Measurements from ENCODE around the gene BRMS1.
"Not testable (repeated sequence)": the region's sequence is repeated elsewhere in the genome, so short reads cannot be mapped to it uniquely, and the experiment has no call there.

Gene BRMS1

GRCh38 chr11:66344550-66345315 is at the start of gene BRMS1:
TSS of gene BRMS1 (minus strand) at chr11:66345104. CDS start at chr11:66342234, 2,870 bp downstream.
- DNase-seq: peak; percentile 82

DNA sequence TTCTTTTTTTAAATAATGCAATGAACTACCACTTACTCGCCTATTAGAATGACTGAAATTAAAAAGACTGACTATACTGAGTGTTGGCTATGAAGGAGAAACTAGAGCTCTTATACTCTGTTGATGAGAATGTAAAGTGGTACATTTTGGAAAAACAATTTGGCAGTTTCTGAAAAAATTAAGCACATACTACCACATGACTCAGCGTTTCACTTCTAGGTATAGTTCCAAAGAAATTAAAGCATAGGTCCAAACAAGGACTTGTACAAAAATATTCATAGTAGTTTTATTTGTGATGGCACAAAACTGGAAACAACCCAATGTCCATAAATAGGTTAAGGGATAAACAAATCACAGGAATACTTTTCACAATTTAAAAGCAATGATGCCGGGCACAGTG is 49.0 kb upstream of the BRMS1 start:
- no peak for DNase-seq

DNA sequence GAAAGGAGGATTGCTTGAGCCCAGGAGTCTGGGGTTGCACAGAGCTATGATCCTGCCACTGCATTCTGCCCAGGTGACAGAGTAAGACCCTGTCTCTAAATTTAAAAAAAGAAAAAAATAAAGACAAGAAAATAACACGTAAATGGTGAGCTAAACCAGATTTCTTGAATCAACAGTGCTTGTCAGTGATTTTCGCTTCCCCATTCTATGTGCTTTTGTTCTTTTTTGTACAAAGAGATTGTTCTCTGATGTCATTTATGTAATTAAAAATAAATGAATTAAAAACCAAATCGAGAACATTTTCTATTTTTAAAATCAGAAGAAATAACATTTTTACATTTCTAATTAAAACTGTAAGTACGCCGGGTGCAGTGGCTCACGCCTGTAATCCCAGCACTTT is 46.4 kb upstream of the BRMS1 start:
- no peak for DNase-seq

- DNase-seq: peak; percentile 39
These were observed 44.0 kb upstream of the BRMS1 start for GRCh38 chr11:66388780-66389386.

DNA sequence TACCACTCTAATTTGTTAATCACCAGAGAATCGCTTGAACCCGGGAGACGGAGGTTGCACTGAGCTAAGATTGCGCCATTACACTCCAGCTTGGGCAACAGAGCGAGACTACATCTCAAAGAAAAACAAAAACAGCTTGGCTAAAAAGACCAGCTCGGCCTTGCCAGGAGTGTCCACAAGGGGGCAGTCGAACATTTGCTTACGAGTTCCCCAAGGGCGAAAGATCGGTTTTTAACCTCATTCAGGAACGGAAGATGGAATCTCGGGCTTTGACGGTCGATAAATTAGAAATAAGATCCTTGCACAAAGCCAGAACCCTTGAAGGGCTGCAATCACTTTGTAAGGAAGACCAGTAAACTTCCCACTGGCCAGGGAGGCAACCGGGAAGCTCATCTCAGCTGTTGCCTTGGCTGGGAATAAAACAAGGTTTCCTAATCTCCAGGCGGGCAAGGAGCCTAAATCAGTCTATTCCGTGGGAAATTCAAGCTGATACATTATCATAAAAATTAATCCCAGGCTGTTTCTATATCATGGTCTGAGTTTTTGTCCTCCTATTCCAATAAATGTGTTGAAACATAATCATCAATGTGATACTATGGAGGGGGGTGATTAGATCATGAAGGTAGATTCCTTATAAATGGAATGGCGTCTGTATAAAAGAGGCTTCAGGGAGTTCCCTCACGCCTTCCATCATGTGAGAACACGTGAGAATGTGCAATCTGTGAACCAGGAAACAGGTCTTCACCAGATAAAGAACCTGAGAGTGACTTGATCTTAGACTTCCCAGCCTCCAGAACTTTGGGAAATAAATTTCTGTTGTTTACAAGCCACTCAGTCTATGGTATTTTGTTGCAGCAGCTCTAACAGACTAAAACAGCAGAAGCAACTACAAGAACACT is 41.5 kb upstream of the BRMS1 start:
- DNase-seq: peak; percentile 62

DNA sequence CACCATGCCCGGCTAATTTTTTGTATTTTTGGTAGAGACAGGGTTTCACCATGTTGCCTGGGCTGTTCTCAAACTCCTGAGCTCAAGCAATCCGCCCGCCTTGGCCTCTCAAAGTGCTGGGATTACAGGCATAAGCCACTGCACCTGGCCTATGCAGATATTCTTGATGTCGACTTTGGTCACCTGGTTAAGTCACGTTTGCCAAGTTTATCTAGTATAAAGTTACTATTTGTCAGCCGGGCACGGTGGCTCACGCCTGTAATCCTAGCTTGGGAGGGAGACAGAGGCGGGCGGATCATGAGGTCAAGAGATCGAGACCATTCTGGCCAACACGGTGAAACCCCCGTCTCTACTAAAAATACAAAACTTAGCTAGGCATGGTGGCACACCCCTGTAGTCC is 39.4 kb upstream of the BRMS1 start:
- not testable (repeated sequence) for DNase-seq

- not testable (repeated sequence) for DNase-seq
These were observed 35.4 kb upstream of the BRMS1 start for GRCh38 chr11:66380264-66380663.

- not testable (repeated sequence) for DNase-seq
These were observed 28.9 kb upstream of the BRMS1 start for GRCh38 chr11:66373690-66374287.

- no peak for DNase-seq
These were observed 28.4 kb upstream of the BRMS1 start for GRCh38 chr11:66373265-66373664.

GRCh38 chr11:66371627-66372415 is 26.9 kb upstream of the BRMS1 start, which contains the start of gene SLC29A2:
TSS of gene SLC29A2 (minus strand) at chr11:66371760. CDS start at chr11:66371591, 169 bp downstream.
- DNase-seq: peak; percentile 20

GRCh38 chr11:66369073-66369894 is 24.4 kb upstream of the BRMS1 start:
- DNase-seq: no peak

GRCh38 chr11:66368484-66368883 is 23.6 kb upstream of the BRMS1 start:
- no peak for DNase-seq

DNA sequence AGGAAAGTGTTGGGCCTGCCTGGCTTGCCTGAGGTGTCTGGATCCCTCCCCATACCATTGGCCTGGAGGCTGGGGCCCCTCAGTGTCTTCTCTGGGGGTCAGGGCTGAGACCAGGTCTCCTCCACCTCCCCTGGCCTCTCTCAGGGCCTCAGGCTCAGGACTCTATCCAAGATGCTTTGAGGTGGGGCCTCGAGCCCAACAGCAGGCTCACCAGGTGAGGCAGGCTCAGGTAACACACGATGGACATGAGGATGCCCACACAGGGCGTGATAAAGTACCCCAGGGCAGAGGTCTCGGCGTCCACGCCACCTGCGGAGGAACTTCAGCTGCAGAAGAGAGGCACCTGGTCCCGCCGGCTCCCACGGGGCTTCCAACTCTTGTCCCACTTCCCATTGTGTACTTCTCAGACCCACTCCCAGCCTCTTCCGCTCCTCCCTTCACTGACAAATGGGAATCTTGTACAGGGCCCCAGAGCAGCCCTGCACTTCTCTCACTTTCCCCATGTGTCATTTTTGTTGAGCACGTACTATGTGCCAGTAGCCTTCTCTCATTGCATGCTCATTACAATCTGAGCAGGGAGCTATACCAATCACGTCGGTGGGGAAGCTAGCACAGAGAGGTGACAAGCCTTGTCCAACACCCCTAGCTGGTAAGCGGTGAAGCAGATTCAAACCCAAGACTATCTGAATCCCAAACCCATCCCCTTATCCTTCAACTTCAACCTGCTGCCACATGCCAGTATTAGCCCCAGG is 22.8 kb upstream of the BRMS1 start:
- DNase-seq: no peak

DNA sequence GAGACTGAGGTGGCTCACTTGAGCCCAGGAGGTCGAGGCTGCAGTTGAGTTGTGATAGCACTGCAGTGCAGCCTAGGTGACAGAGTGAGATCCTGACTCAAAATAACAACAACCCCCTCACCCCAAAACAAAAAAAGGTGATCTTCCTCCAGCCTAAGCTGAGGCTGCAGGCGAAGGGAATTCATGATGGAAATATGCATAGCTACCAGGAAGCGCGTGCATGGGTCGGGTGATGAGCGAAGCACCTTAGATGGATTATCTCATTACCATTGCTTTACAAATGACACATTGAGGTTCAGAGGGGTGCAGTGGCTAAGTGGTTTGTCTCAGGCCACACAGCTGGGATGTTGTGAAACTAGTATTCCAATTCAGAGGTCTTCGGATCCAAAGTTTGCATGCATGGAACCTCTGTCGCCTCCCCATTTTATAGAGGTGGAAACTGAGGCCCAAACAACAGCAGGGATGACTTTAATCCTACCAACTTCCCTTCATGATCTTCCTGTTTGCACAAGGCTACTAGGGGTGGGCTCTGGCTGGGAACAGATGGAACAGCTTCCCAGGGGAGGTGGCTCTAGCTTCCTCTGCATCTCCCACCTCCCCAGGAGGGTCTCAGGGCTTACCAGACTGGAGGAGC is 22.1 kb upstream of the BRMS1 start:
- DNase-seq: no peak

- no peak for DNase-seq
These were observed 21.1 kb upstream of the BRMS1 start for GRCh38 chr11:66365711-66366619.

- no peak for DNase-seq
These were observed 20.3 kb upstream of the BRMS1 start for GRCh38 chr11:66365166-66365565.

- DNase-seq: no peak
These were observed 19.1 kb upstream of the BRMS1 start for GRCh38 chr11:66363805-66364535.

DNA sequence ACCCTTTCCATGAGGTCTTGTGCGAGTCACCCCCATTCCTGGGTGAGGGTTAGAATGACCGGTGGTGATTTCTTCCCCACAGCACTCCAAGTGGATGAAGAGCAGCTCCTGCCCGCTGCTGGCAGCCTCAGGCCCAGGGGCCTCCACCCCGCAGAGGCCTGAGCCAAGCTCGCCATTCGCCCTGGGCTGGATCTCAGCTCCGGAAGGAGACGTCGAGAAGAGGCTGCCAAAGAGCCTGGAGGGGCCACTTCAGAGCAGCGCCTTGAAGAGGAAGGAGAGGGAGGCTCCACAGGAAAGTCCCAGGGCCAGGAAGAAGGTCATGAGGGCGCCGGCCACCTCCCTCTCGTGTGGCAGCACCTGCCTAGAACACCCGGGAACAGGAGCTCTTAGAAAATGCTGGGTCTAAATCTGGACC is 18.3 kb upstream of the BRMS1 start:
- no peak for DNase-seq
